B cell (primary cell): Measurements from ENCODE around the gene LRCOL1. TPM values are rescaled to one million over a fixed set of nuclear protein-coding genes. Genes with fewer than 3 reads are reported as not detected.

Experiments used
- ATAC-seq: fragments of 200-7000 bp; cut with Tn5 transposase; one replicate; pipeline ENCODE4 v1.10.0; 2021; ENCODE audit warnings: low read depth, mild to moderate bottlenecking, moderate number of reproducible peaks, moderate library complexity
- CTCF ChIA-PET: fragments of 350-600 bp; sonication (Branson Sonifier 250); formaldehyde crosslinking; loops from one replicate; lab custom pipeline; 2021; ENCODE audit warnings: antibody characterized with exemption, inconsistent platforms; lab: Charles Lee
- POLR2A ChIA-PET: fragments of 350-600 bp; sonication (Branson Sonifier 250); formaldehyde crosslinking; loops from one replicate; lab custom pipeline; 2021; ENCODE audit warnings: antibody characterized with exemption; lab: Charles Lee
- DNase-seq: peaks from one replicate; pipeline ENCODE4 v3.0.0; 2013
- H2AFZ ChIP-seq: 2 replicates; pipeline ENCODE4 v1.6.1; 2012; ENCODE audit warnings: mild to moderate bottlenecking, low read depth, low read length; ENCODE audit not compliant: insufficient read depth, poor library complexity, severe bottlenecking
- H3K27ac ChIP-seq, 2 donors: 1 replicate in 1 of 2; 2 replicates in 1 of 2; pipeline ENCODE4 v1.5.1; 2012 to 2013; ENCODE audit warnings: low read length in 2 of 2, mild to moderate bottlenecking in 2 of 2, moderate library complexity in 1 of 2
- H3K27me3 ChIP-seq, 4 experiments: fragments of 200-600 bp in 1 of 4; sonication (generic) in 1 of 4; replicated peaks in 1 of 4; 1 replicate in 2 of 4; 2 replicates in 2 of 4; pipeline versions ENCODE4 v1.6.1 to v1.7.0; 2013 to 2016; ENCODE audit warnings: low read length in 3 of 4, mild to moderate bottlenecking in 2 of 4, mixed read lengths in 1 of 4, moderate library complexity in 1 of 4; ENCODE audit not compliant: insufficient read depth in 4 of 4, control insufficient read depth in 3 of 4; ENCODE audit errors: control extremely low read depth in 1 of 4
- H3K36me3 ChIP-seq, 2 experiments: replicated peaks in 1 of 2; 1 replicate in 1 of 2; 2 replicates in 1 of 2; pipeline versions ENCODE4 v1.6.1 to v1.7.1; 2013; ENCODE audit warnings: low read length in 1 of 2; ENCODE audit not compliant: insufficient read depth in 2 of 2, control insufficient read depth in 1 of 2; ENCODE audit errors: control extremely low read depth in 1 of 2, extremely low read depth in 1 of 2
- H3K4me1 ChIP-seq, 2 donors: fragments of 200-600 bp in 1 of 2; sonication (generic) in 1 of 2; 1 replicate in 1 of 2; 2 replicates in 1 of 2; pipeline versions ENCODE4 v1.5.1 to v1.6.1; 2013 to 2017; ENCODE audit warnings: low read length in 2 of 2; ENCODE audit not compliant: control insufficient read depth in 2 of 2, insufficient read depth in 2 of 2
- H3K4me2 ChIP-seq: replicated peaks from 2 replicates; pipeline ENCODE3; 2012; ENCODE audit warnings: mild to moderate bottlenecking, low read depth, low read length; ENCODE audit not compliant: poor library complexity, severe bottlenecking
- H3K4me3 ChIP-seq, 5 experiments: fragments of 200-600 bp in 1 of 5; sonication (generic) in 1 of 5; 1 replicate in 3 of 5; 2 replicates in 2 of 5; pipeline versions ENCODE4 v1.5.1 to v1.7.0; 2011 to 2016; ENCODE audit warnings: low read length in 4 of 5, mild to moderate bottlenecking in 4 of 5, low read depth in 2 of 5, control low read depth in 1 of 5, moderate library complexity in 1 of 5; ENCODE audit not compliant: insufficient read depth in 1 of 5; ENCODE audit errors: control extremely low read depth in 1 of 5, extremely low read depth in 1 of 5
- H3K79me2 ChIP-seq: fragments of 200-600 bp; sonication (generic); one replicate; pipeline ENCODE4 v1.6.0; 2016; ENCODE audit warnings: low read length; ENCODE audit not compliant: control insufficient read depth, insufficient read depth
- H3K9ac ChIP-seq: fragments of 200-600 bp; sonication (generic); 2 replicates; pipeline ENCODE4 v1.6.1; 2017; ENCODE audit warnings: mild to moderate bottlenecking, low read length, moderate library complexity
- H3K9me3 ChIP-seq, 3 donors: one replicate each; pipeline versions ENCODE4 v1.6.1 to v1.7.1; 2013; ENCODE audit warnings: low read length in 2 of 3; ENCODE audit not compliant: control insufficient read depth in 2 of 3, insufficient read depth in 1 of 3; ENCODE audit errors: control extremely low read depth in 1 of 3
- H4K20me1 ChIP-seq: 2 replicates; pipeline ENCODE4 v1.6.0; 2012; ENCODE audit warnings: mild to moderate bottlenecking, low read length; ENCODE audit not compliant: insufficient read depth, control insufficient read depth, poor library complexity, severe bottlenecking
- H3K27ac Mint-ChIP-seq: one replicate; pipeline ENCODE4 v1.8.0; 2021; ENCODE audit warnings: mixed read lengths
- H3K27me3 Mint-ChIP-seq: one replicate; pipeline ENCODE4 v1.8.0; 2021; ENCODE audit warnings: mixed read lengths
- H3K4me1 Mint-ChIP-seq: one replicate; pipeline ENCODE4 v1.8.0; 2021; ENCODE audit warnings: mixed read lengths
- H3K4me3 Mint-ChIP-seq: one replicate; pipeline ENCODE4 v1.8.0; 2021; ENCODE audit warnings: mixed read lengths
- H3K9me3 Mint-ChIP-seq: one replicate; pipeline ENCODE4 v1.8.0; 2022; ENCODE audit warnings: mixed read lengths; ENCODE audit not compliant: insufficient read depth
- EZH2 ChIP-seq: IDR thresholded peaks from 2 replicates; pipeline ENCODE4 v1.6.1; 2012; ENCODE audit warnings: borderline replicate concordance, low read depth, mild to moderate bottlenecking, moderate library complexity, low read length; ENCODE audit not compliant: insufficient read depth, poor library complexity, severe bottlenecking
- WGBS: methylation state at CpG from one replicate; pipeline ENCODE4 v1.1.5; 2013; ENCODE audit warnings: missing lambda C conversion rate; ENCODE audit not compliant: insufficient coverage; 5-methylcytosine and 5-hydroxymethylcytosine counted together
- intact Hi-C: fragments of 100-400 bp; cut with micrococcal nuclease; formaldehyde crosslinking; loops from one replicate; pipeline ENCODE4 v1.10.0; 2022
- polyA plus RNA-seq: library from polyadenylated mRNA; depleted of rRNA; stranded (reverse); fragments of >200 nt; gene quantifications from 2 replicates; pipeline ENCODE4 v1.2.3, GENCODE V29; 2012
- total RNA-seq, 2 donors: library from RNA; stranded (reverse); fragments of 120-200 nt in 1 of 2; gene quantifications; 1 replicate in 1 of 2; 2 replicates in 1 of 2; pipeline versions ENCODE4 v1.2.3 to v1.2.4, GENCODE V29; 2013 to 2022
- TF ChIP-seq, protein P1 (sequence below): fragments of 200-600 bp; IDR thresholded peaks from one replicate; pipeline ENCODE4 v1.8.0; 2022; ENCODE audit warnings: antibody characterized with exemption, mild to moderate bottlenecking

The LRCOL1 gene
- total and polyA plus RNA-seq, 2 donors (not counting 1 experiment from before 2014, with no cell fraction given): not detected

DNA sequence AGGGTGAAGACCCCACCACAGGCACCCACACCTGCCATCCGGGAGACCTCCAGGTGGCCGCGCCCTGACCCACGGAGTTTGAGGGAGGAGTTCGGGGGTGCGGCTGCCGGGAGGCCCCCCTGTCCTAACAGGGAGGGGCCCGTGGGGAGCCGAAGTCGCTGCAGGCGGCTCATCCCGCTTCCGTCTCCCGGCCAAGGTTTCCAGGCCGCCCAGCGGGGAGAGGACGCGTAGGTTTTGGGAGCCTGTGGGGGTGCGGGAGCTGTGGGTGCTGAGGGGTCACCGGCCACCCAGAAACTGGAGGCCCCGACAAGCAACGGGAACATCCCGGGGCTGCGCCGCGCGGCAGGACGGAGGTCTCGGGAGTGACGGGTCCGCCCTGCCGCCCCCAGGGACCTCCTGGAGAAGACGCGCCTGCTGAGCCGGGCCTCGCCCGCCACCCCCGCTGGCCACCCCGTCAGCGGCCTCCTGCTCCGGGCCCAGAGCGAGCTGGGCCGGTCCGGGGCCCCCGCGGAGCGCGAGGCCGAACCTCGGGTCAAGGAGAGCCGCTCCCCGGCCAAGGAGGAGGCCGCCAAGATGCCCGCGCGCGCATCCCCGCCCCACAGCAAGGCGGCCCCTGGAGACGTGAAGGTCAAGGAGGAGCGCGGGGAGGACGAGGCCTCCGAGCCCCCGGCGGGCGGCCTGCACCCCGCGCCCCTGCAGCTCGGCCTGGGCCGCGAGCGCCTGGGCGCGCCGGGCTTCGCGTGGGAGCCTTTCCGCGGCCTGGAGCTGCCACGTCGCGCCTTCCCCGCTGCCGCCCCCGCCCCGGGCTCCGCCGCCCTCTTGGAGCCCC, 27.6 kb downstream of the LRCOL1 start:
- Mint-ChIP-seq H3K4me1 (no peaks in the 10 kb centered on the region), H3K9me3 (no peaks in the 10 kb centered on the region), H3K27me3 (no peaks in the 10 kb centered on the region), H3K27ac (no peak overlapping the region), H3K4me3 (no peak overlapping the region)
- peaks cover 0 to 22% of the 10 kb centered on the region in 2 experiments for H3K36me3 ChIP-seq
- ChIA-PET POLR2A (no interaction called here), CTCF (no interaction called here)
- H3K9ac ChIP-seq: no peak overlapping the region
- intact Hi-C loops: no loop called here
- H3K27me3 ChIP-seq: no peaks in the 10 kb centered on the region
- H3K79me2 ChIP-seq: no peaks in the 10 kb centered on the region
- no peak overlapping the region for H3K4me2 ChIP-seq
- TF ChIP-seq, protein P1, sequence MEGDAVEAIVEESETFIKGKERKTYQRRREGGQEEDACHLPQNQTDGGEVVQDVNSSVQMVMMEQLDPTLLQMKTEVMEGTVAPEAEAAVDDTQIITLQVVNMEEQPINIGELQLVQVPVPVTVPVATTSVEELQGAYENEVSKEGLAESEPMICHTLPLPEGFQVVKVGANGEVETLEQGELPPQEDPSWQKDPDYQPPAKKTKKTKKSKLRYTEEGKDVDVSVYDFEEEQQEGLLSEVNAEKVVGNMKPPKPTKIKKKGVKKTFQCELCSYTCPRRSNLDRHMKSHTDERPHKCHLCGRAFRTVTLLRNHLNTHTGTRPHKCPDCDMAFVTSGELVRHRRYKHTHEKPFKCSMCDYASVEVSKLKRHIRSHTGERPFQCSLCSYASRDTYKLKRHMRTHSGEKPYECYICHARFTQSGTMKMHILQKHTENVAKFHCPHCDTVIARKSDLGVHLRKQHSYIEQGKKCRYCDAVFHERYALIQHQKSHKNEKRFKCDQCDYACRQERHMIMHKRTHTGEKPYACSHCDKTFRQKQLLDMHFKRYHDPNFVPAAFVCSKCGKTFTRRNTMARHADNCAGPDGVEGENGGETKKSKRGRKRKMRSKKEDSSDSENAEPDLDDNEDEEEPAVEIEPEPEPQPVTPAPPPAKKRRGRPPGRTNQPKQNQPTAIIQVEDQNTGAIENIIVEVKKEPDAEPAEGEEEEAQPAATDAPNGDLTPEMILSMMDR: no peak
- no peak for TF ChIP-seq EZH2
- DNase-seq (no peak), ATAC-seq (no peak)
- H4K20me1 ChIP-seq: peaks cover 8% of the 10 kb centered on the region
- H3K4me3 ChIP-seq: no peak overlapping the region
- no peaks in the 10 kb centered on the region for H3K9me3 ChIP-seq
- 97% methylated on average over 86 of the region's 89 CpGs for WGBS
- H3K4me1 ChIP-seq: no peaks in the 10 kb centered on the region
- no peak overlapping the region for H3K27ac ChIP-seq
- no peak overlapping the region for H2AFZ ChIP-seq

DNA sequence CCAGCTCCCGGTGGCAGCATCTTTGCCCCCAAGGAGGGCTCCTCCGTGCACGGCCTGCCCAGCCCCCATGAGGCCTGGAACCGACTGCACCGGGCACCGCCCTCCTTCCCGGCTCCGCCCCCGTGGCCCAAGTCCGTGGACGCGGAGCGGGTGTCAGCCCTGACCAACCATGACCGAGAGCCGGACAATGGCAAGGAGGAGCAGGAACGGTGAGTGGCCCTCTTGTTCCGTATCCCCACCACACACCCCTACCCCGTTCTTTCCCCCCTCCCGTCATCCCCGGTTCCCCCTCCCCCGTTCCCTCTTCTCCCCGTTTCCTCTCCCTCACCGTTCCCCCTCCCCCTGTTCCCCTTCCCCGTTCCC, 28.3 kb downstream of the LRCOL1 start:
- TF ChIP-seq, protein P1: no peak
- TF ChIP-seq EZH2: no peak
- CTCF ChIA-PET: no interaction called here
- Histone ChIP-seq H3K4me1 (no peaks in the 10 kb centered on the region), H2AFZ (no peak overlapping the region), H3K79me2 (no peaks in the 10 kb centered on the region), H3K27me3 (no peaks in the 10 kb centered on the region), H3K4me3 (no peak overlapping the region), H3K9me3 (no peaks in the 10 kb centered on the region), H3K27ac (no peak overlapping the region), H4K20me1 (peaks cover 8% of the 10 kb centered on the region), H3K9ac (no peak overlapping the region), H3K36me3 (peaks cover 0 to 29% of the 10 kb centered on the region in 2 experiments), H3K4me2 (no peak overlapping the region)
- DNase-seq (no peak), ATAC-seq (no peak)
- intact Hi-C loops: no loop called here
- WGBS: 94% methylated on average over 17 of the region's 24 CpGs
- Mint-ChIP-seq H3K9me3 (no peaks in the 10 kb centered on the region), H3K4me1 (no peaks in the 10 kb centered on the region), H3K27ac (no peak overlapping the region), H3K27me3 (no peaks in the 10 kb centered on the region), H3K4me3 (no peak overlapping the region)
- POLR2A ChIA-PET: no interaction called here
